Effector memory CD8-positive, alpha-beta T cell (primary cell): ENCODE results near the gene EDC4.
"Not testable (repeated sequence)": the region's sequence is repeated elsewhere in the genome, so short reads cannot be mapped to it uniquely, and the experiment has no call there.

ENCODE experiments used
- ATAC-seq: fragments of 150-1000 bp; cut with Tn5 transposase; replicated peaks from 2 replicates; pipeline ENCODE4 v1.10.0; 2021; ENCODE audit warnings: mild to moderate bottlenecking, moderate library complexity
- DNase-seq, 3 experiments: peaks; one replicate each; pipeline ENCODE4 v3.0.0; 2021
- H3K27ac Mint-ChIP-seq, 2 donors: one replicate each; pipeline ENCODE4 v1.8.0; 2022; ENCODE audit warnings: mild to moderate bottlenecking in 2 of 2, mixed read lengths in 2 of 2, moderate library complexity in 2 of 2
- H3K27me3 Mint-ChIP-seq, 2 donors: one replicate each; pipeline ENCODE4 v1.8.0; 2022; ENCODE audit warnings: mixed read lengths in 2 of 2
- H3K36me3 Mint-ChIP-seq: one replicate; pipeline ENCODE4 v1.8.0; 2022; ENCODE audit warnings: mild to moderate bottlenecking, moderate library complexity, mixed read lengths; ENCODE audit not compliant: insufficient read depth
- H3K4me1 Mint-ChIP-seq, 2 donors: one replicate each; pipeline ENCODE4 v1.8.0; 2022; ENCODE audit warnings: low read depth in 2 of 2, mixed read lengths in 2 of 2
- H3K4me3 Mint-ChIP-seq, 2 donors: one replicate each; pipeline ENCODE4 v1.8.0; 2022; ENCODE audit warnings: mild to moderate bottlenecking in 2 of 2, mixed read lengths in 2 of 2, moderate library complexity in 2 of 2
- H3K9me3 Mint-ChIP-seq, 2 donors: one replicate each; pipeline ENCODE4 v1.8.0; 2022; ENCODE audit warnings: mixed read lengths in 2 of 2

The EDC4 gene

DNA sequence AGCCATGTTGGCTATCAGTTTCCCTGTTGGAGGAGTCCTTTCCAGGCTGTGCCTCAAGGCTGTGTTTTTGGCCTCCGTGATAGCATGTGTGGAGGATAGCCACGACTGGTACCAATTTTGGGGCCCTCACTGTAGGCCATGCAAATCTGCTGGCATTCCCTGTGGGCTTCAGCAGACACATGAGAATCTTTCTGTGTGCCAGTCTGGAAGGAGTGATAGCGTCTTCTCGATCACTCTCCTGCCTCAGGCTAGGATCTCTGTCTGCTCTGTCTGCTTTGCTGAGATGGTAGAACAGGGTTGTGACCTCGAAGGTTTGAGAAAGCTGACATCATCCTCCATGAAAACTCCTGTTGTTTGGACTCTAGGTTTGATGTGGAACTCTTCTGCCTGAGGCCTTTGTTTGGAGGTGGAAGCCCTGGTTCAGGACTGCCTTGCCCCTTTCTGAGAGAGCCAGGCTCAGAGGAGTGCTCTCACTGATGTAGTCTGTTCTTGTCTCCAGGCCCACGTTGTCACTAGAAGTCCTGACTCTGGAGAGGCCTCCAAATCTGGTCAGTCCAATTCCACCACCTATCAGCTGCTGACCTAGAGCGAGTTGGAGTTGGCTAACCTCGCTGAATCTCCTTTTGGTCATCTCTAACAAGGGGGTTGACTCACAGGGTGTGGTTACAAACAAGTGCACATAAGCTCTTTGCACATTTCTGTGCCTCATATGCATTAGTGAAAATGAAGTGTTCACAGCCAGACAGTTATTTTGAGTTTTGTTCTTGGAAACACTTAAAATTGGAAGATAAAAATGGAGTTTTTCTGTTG lies 12.1 kb upstream of the EDC4 start:
- H3K27me3 Mint-ChIP-seq: no peaks in the 10 kb centered on the region
- H3K36me3 Mint-ChIP-seq: peaks cover 23% of the 10 kb centered on the region
- H3K9me3 Mint-ChIP-seq: no peaks in the 10 kb centered on the region
- no peak overlapping the region for H3K4me3 Mint-ChIP-seq
- ATAC-seq (no peak), DNase-seq (no peak)
- H3K27ac Mint-ChIP-seq: no peak overlapping the region
- H3K4me1 Mint-ChIP-seq: peaks cover 21 to 30% of the 10 kb centered on the region in 2 donors

DNA sequence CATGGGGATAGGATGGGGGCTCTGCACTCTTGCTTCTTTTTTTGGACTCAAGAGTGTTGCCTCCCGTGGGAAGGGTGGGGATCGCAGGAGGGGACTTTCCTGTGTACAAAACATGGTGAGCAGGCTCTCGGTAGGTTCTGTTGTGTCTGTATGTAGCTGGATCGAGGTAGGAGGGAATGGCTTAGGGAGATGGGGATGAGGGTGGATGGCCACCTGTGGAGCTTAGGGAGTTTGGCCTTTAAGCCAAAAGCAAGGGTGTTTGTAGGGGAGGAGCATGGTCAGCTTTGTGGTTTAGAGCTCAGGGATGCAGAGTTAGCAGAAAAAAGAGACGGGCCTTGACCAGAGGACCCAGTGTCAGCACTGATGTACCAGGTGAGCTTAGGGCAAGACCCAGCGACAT lies 11.0 kb upstream of the EDC4 start:
- DNase-seq: no peak
- ATAC-seq: no peak
- Mint-ChIP-seq H3K4me1 (peaks cover 17 to 27% of the 10 kb centered on the region in 2 donors), H3K9me3 (no peaks in the 10 kb centered on the region), H3K27me3 (no peaks in the 10 kb centered on the region), H3K4me3 (no peak overlapping the region), H3K27ac (no peak overlapping the region), H3K36me3 (peaks cover 28% of the 10 kb centered on the region)

DNA sequence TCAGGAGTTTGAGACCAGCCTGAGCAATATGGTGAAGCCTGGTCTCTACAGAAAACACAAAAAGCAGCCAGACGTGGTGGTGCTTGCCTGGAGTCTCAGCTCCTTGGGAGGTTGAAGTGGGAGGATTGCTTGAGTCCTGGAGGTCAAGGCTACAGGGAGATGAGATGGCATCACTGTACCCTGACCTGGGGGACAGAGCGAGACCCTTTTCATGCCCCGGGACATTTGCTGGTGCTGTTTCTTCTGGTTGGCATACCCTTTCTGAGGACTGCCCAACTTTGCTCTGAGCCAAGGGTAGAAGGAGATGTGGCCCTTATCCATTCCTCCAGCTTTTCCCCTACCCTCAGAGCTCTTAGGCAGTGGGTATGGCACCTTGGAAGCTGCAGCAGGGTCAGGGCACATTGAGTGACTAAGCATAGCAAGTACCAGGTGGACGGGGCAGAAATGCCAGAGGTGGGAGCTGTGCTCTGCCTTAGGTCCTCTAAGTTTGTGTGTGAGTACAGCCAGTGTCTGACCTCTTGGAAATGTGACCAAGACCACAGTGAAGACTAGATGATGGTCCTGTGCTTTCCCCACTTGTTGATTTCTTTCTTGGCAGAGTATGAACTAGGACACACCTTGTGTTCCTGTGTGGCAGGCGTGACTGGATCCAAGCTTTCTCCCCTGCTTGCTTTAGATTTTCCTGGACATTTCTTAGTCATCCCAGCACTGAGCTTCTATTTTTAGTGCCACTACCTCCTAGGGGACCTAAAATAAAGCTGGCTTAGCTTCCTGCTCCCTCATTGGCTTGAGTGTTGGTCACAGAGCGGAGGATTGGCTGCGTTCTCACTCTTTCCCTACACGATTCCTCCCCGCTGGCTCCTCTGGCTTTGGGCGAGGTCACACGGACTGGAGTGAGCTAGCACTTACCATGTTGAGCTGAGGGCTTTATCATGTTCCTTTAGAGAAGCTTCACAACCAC lies 9.9 kb upstream of the EDC4 start:
- no peak for ATAC-seq
- Mint-ChIP-seq H3K4me3 (no peak overlapping the region), H3K36me3 (peaks cover 32% of the 10 kb centered on the region), H3K27me3 (no peaks in the 10 kb centered on the region), H3K27ac (no peak overlapping the region), H3K4me1 (peaks cover 7 to 17% of the 10 kb centered on the region in 2 donors), H3K9me3 (no peaks in the 10 kb centered on the region)
- DNase-seq: no peak

DNA sequence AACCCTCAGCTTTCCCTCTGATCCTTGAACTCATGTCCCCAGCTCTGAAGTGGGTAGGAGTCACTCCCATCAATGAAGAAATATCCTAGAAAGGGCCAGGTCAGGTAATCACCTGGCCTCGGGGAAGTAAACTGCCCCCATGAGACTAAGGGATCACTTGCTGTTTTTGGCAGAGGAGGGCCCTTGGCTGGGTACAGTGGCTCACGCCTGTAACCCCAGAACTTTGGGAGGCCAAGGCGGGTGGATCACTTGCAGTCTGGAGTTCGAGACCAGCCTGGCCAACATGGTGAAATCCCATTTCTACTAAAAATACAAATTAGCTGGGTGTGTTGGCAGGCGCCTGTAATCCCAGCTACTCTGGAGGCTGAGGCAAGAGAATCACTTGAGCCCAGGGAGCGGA lies 8.8 kb upstream of the EDC4 start:
- Mint-ChIP-seq H3K36me3 (peaks cover 31% of the 10 kb centered on the region), H3K4me1 (peaks cover 0 to 12% of the 10 kb centered on the region in 2 donors)
- DNase-seq, H3K4me3 Mint-ChIP-seq, H3K9me3 Mint-ChIP-seq, ATAC-seq, H3K27ac Mint-ChIP-seq, H3K27me3 Mint-ChIP-seq: not testable (repeated sequence)

DNA sequence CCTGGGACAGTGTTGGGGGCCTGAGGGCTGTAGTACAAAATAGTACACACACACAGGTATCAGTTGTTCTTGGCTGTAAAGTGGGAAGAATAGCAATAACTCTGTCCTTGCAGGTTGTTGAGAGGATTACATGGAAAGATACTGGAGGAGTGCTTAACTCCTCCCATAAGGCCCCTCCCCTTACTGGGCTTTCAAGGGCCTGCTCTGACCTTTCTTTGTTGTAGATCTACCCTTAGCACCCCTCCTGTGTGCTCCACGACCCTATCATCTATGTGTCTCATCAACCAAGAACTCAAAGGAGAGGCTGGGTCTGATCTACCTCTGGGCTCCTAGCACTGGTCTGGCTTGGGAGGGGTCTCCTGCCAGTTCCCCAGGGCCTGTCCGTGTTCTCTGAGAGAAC lies 8.3 kb upstream of the EDC4 start:
- DNase-seq: no peak
- no peak for ATAC-seq
- Mint-ChIP-seq H3K4me1 (peaks cover 0 to 12% of the 10 kb centered on the region in 2 donors), H3K27ac (peak overlapping the region in 1 of 2 donors; percentile 64), H3K27me3 (no peaks in the 10 kb centered on the region), H3K9me3 (no peaks in the 10 kb centered on the region), H3K4me3 (no peak overlapping the region), H3K36me3 (peaks cover 31% of the 10 kb centered on the region)

DNA sequence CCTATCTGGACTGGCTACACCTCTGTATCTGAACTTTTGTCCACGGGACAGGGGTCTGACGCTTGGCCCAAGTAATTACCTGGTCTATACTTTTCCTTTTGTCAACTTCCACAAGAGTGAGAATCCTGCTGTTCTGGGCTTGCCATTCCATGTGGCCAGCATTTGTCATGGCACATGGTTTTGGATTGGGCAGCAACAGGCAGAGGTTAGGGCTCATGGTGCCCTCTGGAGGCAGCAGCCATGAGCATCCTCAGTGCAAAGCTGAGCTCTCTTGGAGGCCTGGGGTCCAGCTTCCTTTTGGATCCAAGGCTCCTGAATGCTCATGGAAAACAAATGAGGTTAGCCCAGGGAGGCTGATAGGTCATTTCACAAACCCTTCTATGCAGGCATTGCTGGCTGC lies 7.5 kb upstream of the EDC4 start:
- DNase-seq (no peak), ATAC-seq (peak; percentile 44)
- no peaks in the 10 kb centered on the region for H3K9me3 Mint-ChIP-seq
- H3K27me3 Mint-ChIP-seq: no peaks in the 10 kb centered on the region
- H3K4me1 Mint-ChIP-seq: peaks cover 0 to 12% of the 10 kb centered on the region in 2 donors
- no peak overlapping the region for H3K27ac Mint-ChIP-seq
- H3K36me3 Mint-ChIP-seq: peaks cover 34% of the 10 kb centered on the region
- no peak overlapping the region for H3K4me3 Mint-ChIP-seq

DNA sequence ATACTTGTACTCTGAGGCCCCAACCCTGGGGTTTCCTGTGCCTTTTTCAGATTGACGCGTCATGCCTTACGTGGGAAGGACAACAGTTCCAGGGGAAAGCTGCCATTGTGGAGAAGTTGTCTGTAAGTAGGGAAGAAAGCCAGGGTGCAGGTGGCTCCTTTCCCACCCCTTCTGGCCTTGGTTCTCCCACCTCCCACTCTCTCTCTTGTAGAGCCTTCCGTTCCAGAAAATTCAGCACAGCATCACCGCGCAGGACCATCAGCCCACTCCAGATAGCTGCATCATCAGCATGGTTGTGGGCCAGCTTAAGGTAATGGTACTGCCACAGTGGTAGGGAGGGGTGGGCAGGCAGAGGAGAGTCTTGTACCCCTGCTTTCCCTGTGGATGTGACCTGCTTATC lies 4.6 kb upstream of the EDC4 start:
- Mint-ChIP-seq H3K9me3 (no peaks in the 10 kb centered on the region), H3K4me3 (no peak overlapping the region), H3K4me1 (peaks cover 6 to 11% of the 10 kb centered on the region in 2 donors), H3K36me3 (peaks cover 50% of the 10 kb centered on the region), H3K27ac (no peak overlapping the region), H3K27me3 (no peaks in the 10 kb centered on the region)
- DNase-seq: no peak
- ATAC-seq: no peak

DNA sequence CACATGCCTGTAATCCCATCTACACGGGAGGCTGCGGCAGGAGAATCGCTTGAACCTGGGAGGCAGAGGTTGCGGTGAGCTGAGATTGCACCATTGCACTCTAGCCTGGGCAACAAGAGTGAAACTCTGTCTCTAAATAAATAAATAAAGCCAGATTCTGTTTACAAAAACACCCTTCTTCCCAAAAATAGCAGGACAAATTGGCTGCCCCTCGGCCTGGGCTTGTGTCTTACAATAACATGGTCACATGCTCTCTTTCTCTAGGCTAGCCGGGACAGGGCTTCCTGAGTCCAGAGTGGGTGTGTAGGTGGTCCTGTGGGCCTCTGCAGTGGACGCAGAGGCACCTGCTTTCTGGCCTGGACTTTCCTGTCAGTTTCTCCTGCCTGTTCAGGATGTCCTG lies 3.2 kb upstream of the EDC4 start:
- peaks cover 58% of the 10 kb centered on the region for H3K36me3 Mint-ChIP-seq
- no peak overlapping the region for H3K27ac Mint-ChIP-seq

DNA sequence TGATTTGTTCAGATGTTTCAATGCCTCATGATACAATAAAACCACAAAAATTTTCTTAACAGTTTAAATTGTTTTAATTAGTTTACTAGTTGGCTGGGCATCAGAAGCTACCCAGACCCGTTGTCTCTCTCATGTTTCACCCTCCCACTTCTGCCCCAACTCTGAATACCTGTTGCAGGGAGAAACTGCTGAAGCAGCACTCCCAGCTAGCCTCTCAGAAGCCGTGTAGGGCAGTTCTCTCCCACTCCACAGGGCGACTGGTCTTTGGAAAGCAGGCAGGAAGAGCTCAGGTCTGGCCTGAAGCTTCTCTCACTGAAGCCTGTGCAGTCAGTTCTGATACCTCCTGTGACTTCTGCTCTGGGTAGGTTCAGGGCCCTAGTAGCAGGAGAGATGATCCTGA lies 1.6 kb upstream of the EDC4 start:
- Mint-ChIP-seq H3K36me3 (peaks cover 53% of the 10 kb centered on the region), H3K4me1 (peaks cover 35% of the 10 kb centered on the region in 2 donors), H3K27me3 (no peaks in the 10 kb centered on the region), H3K9me3 (no peaks in the 10 kb centered on the region), H3K27ac (peak overlapping the region in 1 of 2 donors; percentile 96), H3K4me3 (peak overlapping the region in 1 of 2 donors; percentile 93)
- no peak for DNase-seq
- no peak for ATAC-seq

More for the DNA sequence above, 3.2 kb upstream of the EDC4 start:
- peaks cover 19 to 21% of the 10 kb centered on the region in 2 donors for H3K4me1 Mint-ChIP-seq
- H3K9me3 Mint-ChIP-seq: no peaks in the 10 kb centered on the region
- H3K27me3 Mint-ChIP-seq: no peaks in the 10 kb centered on the region
- DNase-seq (no peak), ATAC-seq (no peak)
- no peak overlapping the region for H3K4me3 Mint-ChIP-seq

DNA sequence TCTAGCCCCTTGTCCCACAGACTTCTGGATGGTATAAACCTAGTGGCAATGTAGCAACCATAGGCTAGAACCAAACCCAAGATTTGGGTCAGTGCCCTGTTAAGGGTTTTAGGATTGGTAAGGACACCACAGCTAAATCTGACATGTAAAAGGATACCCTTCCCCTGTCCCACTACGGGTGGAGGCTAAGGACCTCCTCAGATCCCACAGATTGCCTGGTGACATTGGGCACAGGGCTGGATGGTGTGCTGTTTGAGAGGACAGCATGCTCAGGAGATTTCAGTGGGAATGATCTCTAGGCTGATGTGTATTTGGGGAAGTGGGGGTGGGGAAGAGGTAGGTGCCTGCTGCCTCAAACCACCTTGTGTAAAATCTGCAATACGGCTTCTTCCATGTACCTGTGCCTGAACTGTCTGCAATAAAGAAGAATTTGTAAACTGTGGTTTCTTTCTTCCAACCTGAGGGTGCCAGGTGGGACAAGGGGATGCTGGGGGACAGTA lies 671 bp upstream of the EDC4 start:
- Mint-ChIP-seq H3K27ac (peak overlapping the region; percentile 91 to 96), H3K9me3 (no peaks in the 10 kb centered on the region), H3K4me3 (peak overlapping the region; percentile 84 to 93), H3K36me3 (peaks cover 54% of the 10 kb centered on the region), H3K4me1 (peaks cover 35 to 36% of the 10 kb centered on the region in 2 donors), H3K27me3 (no peaks in the 10 kb centered on the region)
- no peak for ATAC-seq
- DNase-seq: no peak

DNA sequence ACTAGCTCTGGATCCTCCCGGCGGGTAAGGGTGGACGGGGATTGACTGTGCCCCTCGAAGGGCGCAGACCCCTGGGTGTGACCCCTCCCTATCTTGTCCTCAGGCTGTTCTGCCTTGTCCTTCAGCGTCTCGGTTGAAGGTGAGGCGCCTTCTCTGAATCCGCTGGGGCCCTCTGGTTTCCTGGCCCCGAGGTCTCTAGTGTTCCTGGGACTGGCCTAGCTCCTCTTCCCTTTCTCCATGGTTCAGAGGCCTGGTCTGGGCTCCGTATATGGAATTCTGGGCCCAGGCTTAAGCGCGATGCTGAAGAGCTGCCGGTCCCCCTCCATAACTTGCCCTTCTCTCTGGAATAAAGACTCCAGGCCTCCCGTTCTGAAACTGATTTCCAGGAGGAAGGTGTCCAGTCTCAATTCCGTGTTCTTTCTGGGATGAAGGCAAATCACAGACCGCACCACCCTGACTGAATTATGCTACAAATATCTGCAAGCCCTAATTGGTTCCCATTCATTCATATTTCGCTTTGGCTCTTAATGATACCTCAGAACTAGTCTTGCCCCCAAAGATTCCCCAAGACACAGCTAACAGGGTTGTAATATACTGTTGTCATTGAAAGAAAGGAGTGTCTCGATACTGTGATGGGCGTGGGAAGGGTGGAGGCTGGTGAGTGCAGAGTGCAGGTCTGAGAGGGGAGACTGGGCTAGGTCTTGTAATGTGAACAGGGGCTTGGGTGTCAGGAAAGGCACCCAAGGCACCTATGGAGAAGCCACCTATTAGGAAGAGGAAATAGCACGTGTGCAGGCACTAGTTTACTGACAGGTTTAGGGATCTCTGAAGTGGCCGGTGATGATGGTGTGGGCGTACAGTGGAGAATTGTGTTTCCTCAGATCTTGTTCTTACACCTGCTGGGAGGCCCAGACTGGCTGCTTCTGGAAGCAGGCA lies 851 bp downstream of the EDC4 start:
- peak; percentile 12 for ATAC-seq
- H3K4me3 Mint-ChIP-seq: peak overlapping the region; percentile 84 to 93
- peak overlapping the region; percentile 91 to 96 for H3K27ac Mint-ChIP-seq
- no peaks in the 10 kb centered on the region for H3K9me3 Mint-ChIP-seq
- no peaks in the 10 kb centered on the region for H3K27me3 Mint-ChIP-seq
- H3K4me1 Mint-ChIP-seq: peaks cover 35 to 36% of the 10 kb centered on the region in 2 donors
- H3K36me3 Mint-ChIP-seq: peaks cover 60% of the 10 kb centered on the region
- DNase-seq: no peak

DNA sequence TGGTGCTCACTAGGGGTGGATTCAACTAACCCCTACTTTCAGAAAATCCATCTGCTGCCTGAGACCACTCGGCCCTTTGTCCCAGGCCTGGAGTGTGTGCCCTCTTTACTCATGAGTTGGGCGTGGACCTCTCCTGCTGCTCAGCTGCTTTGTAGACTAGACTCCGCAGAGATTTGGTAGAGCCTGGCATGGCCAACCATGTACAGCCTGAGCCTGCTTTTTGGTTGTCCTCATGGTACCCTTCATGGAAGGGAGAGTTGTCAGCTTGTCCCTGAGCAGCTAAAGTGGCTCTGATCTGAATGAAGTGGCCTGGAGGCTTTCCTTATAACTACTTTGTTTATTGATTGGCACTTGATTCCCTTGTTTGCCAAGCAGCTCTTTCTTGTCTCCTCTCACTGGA lies 1.5 kb downstream of the EDC4 start:
- DNase-seq (no peak), ATAC-seq (no peak)
- H3K4me3 Mint-ChIP-seq: peak overlapping the region; percentile 84 to 93
- H3K27me3 Mint-ChIP-seq: no peaks in the 10 kb centered on the region
- H3K27ac Mint-ChIP-seq: peak overlapping the region; percentile 91 to 96
- H3K36me3 Mint-ChIP-seq: peaks cover 67% of the 10 kb centered on the region
- no peaks in the 10 kb centered on the region for H3K9me3 Mint-ChIP-seq
- H3K4me1 Mint-ChIP-seq: peaks cover 35 to 36% of the 10 kb centered on the region in 2 donors

DNA sequence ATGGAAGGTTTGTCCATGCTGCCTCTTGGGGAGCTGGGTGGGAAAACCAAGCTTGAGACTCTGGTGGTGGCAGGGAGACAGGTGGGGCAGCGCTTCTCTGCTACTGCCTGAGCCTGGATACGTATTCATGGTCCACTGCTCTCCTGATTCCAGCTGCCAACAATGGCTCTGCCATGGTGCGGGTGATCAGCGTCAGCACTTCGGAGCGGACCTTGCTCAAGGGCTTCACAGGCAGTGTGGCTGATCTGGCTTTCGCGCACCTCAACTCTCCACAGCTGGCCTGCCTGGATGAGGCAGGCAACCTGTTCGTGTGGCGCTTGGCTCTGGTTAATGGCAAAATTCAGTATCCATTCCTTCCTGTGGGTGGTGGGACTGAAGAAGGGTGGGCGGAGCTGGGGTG lies 4.2 kb downstream of the EDC4 start:
- ATAC-seq (no peak), DNase-seq (no peak)
- Mint-ChIP-seq H3K27ac (no peak overlapping the region), H3K4me3 (no peak overlapping the region), H3K36me3 (peaks cover 67% of the 10 kb centered on the region), H3K9me3 (no peaks in the 10 kb centered on the region), H3K27me3 (no peaks in the 10 kb centered on the region), H3K4me1 (peaks cover 35 to 36% of the 10 kb centered on the region in 2 donors)
